ENCODE measurements around the gene CCNB2.

- no peak for TF ChIP-seq CTCF (IDR thresholded peaks at IDR 0.05; ENCODE audit: insufficient read depth, low read length, poor library complexity, severe bottlenecking)
- TF ChIP-seq EZH2phosphoT487 (conservative IDR thresholded peaks at IDR 0.05; ENCODE audit: low read length), result no peak
Measured at GRCh38 chr15:59133929-59134427, 29.0 kb downstream of the CCNB2 start.
